HG02840 (cell line): ENCODE measurements around the gene CIAO1.
"Not testable (repeated sequence)": the region's sequence is repeated elsewhere in the genome, so short reads cannot be mapped to it uniquely, and the experiment has no call there.

Source experiments
- ATAC-seq: cut with Tn5 transposase; IDR thresholded peaks from one replicate; pipeline ENCODE4 v1.9.1; 2021; ENCODE audit warnings: mild to moderate bottlenecking, moderate library complexity, moderate number of reproducible peaks; ENCODE audit not compliant: unreplicated experiment, low FRiP score

Gene CIAO1

DNA sequence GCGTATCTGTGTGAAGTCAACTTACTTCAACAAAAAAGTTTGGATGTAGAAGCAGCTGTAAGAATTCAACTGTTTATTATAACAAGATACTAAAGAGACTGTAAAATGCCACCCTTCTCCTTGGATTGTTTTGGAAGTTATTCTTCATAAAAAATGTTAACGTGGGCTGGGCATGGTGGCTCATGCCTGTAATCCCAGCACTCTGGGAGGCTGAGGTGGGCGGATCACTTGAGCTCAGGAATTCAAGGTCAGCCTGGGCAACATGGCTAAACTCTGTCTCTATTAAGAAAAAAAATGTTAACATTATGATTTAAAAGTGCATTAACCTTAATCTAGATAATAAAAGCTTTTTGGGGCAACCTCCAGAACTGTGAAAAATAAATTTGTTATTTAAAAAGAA, 7.7 kb downstream of the CIAO1 start:
- ATAC-seq = no peak

DNA sequence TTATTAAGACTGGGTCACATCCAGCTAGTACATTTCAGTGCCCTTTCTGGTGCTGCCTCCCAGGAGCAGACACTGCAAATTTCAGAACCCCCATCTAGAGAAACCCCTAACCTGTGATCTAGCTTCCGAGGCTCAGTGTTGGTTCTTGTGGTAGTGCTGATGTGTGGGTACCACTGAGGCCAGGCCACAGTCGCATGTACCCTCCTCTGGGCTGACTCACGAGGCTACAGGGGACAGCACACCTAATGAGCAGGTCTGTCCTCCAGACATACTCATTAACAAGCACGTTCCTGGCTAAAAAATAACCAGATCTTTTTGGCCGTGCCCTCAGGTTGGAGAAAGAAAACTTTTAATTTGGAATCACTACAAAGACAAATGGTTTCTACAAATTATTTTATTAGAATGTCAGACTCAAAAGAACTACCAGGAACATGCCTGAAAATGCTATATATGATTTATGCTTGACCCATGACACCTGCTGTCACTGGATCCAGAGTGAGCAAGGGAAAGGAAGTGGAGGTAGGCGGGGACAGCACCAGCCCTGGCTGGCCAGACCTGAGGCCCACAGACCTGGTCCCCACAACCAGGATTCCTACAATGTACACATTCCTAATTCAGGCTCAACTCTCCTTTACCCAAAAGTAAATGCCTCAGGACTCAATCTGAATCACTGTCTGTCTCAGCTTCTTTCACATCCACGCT, 8.5 kb downstream of the CIAO1 start:
- ATAC-seq = no peak

DNA sequence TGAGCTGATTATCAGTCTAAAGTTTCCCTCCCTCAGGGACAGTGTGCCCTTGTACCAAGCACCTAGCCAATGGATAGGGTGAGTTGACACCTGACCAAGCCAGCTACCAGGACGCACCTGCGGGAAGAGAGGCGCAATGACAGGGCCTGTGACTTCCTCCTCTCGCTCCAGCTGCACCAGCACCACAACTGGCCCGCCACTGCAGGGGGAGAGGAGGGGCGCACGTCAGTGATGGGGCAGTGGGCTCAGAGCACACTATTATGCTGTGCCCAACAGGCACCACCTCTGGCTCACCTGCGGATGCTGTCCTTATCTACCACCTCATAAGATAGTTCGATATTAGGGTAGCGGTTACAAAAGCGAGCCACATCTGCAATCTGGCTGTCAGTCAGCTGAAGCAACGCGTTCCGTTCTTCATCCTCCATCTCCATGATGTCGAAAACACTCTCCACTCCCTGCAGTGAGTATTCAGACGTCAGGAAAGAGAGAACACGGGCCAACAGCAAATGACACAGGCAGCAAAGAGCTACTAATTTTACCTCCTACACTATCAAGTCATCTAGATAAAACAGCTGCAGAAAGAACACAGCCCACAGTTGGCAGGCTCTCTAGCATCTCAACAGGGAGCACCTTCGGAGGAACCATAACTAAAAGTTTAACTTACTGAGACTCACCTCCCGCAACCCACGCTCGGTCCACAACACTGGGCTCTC, 10.9 kb downstream of the CIAO1 start:
- ATAC-seq = no peak

DNA sequence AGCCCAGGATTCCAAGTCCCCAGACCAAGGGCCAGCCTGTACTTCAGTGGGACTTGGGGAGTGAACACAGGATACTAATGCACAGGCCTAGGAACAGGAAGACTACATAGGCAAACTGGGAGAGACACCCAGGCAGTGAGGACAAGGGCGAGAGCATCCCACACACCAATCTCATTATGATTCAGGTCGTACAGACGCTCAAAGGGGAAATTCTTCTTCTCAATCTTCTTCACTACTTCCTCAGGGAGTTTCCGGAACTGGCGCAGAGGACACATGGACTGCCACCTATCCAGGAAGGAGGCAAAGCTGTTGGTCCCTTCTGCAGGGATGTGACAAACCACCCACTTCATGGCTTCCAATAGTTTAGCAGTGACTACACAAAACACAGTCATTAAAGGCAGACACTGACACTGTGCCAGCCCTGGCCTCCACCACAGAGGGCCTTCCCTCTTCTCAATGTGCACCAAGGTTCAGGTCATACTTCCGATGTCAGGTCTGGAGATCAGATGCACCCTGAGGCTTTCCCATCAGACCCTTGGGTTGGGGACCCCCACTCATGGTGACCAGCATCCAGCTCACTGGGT, 21.3 kb downstream of the CIAO1 start:
- no peak for ATAC-seq

DNA sequence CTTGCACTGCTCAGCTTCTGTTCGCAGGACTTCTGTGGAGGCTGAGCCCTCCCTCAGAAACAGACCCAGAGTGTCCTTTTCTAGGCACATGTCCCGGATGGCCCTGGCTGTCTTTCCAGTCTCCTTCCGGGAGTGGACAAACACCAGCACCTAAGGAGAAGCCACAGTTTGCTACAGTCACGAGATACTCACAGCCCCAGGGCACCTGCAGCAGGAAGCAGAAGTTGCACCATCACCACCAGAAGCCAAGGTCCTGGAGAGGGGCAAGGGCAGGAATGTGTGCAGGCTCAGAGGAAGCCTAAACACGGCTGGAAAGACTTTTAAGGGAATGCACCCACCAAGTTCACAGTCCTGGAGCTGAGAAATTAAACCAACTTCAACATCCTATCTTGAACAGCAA, 25.7 kb downstream of the CIAO1 start:
- no peak for ATAC-seq

DNA sequence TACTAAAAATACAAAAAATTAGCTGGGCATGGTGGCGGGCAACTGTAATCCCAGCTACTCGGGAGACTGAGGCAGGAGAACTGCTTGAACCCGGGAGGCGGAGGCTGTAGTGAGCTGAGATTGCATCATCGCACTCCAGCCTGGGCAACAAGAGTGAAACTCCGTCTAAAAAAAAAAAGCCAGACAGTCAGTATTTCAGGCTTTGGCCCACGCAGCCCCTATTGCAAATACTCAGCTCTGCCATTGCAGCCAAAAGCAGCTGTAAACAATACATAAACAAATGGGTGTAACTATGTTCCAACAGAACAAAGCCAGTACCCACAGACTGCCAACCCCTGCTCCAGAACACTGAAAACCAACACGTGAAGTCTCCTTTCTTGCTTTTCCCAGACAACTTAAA, 28.2 kb downstream of the CIAO1 start:
- not testable (repeated sequence) for ATAC-seq

DNA sequence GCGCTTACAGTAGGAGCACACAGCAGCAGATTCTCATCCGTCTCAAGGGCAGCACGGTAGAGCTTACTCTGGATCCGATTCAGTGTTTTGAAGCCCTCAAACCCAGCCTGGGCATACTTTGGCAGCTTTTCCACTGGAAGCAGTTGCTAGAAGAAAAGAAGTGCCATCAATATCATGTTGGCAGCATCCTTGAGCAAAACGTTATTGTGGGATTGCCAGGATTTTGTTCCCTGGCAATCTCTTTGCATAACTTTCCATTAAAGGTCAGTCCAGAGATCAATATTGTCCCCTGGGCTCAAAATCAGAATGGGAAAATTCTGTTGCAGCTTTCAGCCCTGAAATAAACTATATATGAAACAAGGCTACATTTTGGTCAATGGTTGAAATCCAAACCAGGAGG, 30.9 kb downstream of the CIAO1 start:
- ATAC-seq = no peak

DNA sequence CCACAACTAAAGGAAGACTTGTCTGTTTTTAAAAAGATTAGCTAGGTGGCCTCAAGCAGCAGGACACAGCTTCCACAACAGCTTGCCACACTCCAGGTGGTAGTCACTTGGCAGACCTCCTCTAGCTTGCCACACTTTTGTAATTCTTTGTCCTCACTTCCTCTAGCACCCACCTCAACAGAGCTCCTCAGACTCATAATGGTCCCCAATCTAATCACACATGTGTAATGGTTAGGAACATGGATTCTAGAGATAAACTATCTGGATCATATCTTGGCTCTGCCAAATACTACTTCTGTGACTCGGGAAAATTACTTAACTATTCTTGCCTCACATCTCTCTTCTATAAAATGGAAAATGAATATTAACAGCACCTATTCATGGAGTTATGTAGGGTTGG, 35.8 kb downstream of the CIAO1 start:
- ATAC-seq = no peak

DNA sequence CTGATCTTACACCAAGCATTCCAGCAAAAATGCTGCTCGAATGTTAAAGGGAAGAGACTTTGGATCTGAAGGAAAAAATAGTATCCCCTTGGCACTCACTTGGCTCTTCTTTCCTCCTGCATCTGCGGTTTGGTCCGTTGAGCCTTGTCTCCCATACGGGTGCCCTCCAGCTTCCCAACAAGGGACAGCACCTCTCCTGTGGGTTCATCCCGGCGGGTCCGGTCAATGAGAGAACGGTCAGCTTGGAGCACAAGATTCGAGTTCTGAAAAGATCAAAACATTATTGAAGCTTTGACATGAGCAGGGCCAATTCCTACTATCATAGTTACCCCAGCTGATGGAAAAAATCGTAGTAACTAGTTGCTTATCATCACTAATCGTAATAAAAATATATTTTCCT, 38.6 kb downstream of the CIAO1 start:
- no peak for ATAC-seq

DNA sequence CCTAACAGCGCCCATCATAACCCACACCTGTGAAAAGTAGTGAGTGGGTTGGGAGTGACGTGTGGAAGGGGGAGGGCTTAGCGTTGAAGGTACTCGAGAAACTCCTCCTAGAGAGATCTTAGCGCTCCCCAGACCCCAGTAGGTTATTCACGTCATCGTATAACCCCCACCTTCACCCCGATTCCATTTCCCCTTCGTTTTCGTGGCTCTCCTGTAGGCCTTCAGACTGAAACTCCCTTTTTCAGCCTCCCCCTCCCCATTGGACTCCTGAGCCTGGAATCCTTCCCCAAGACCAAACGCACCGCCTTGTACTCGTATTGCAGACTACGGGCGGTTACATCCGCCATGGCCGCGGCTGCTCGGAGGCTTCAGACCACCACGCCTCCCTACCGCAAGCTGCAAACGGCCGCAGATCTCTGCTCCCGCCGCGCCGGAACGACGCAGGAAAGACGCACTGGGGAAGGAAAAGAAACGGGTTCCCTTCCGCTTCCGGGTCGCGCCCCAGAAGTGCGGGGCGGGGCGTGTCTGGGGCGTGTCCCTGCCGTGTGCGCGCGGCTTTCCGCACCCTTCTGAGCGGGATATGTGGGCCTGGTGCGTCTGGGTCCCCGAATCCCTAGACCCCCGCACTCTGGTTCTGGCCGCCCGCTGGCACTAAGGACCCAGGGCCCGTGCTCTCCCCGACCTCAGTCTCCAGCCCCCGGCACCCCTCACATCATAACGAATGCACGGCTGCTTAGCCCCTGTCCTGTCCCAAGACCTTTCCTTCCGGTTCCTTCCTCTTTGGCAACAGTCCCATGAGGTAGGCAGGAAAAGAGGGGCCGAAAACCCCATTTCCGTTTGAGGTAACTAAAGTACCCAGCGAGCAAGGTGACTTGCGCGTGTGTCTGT, 39.3 kb downstream of the CIAO1 start, which contains the start of gene SNRNP200:
TSS of gene SNRNP200 (minus strand) at position 456 of the 888 bp plus-strand sequence. CDS start at position 347, 109 bp downstream.
- peak; percentile 93 for ATAC-seq

DNA sequence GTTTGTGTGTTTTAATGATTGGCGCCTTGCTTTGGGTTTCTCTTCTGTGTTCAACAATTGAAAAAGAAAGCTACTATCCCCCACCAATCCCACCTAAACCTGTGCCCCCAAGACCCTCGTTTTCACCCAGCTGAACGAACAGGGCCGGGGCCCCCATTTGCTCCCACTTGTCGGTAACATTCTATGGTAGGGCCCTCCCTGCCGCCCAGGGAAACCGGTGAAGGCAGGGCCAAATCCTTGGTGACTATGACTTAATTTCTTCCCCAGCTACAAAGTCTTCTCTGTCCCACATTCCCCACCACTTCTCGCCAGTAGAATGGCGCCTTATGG, 39.9 kb downstream of the CIAO1 start:
- ATAC-seq = no peak

DNA sequence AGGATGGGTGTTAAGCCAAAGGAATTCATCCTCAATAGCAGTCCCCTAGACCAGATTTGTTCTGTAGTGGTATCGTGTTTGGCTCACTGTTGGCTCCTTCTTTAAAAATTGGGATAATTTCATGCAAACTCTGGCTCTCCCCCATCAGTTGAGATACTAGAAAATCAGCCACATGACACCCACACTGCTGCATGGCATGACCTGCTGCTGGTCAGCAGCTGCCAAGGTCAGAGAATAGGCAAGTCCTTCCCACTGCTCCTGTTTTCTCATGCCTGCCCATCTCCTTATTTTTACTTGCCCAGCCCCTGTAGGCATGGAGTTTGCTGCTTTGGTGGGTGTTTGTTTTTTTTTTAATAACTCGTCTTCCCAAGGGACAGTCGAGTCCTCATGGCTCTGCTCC, 40.3 kb downstream of the CIAO1 start:
- no peak for ATAC-seq

DNA sequence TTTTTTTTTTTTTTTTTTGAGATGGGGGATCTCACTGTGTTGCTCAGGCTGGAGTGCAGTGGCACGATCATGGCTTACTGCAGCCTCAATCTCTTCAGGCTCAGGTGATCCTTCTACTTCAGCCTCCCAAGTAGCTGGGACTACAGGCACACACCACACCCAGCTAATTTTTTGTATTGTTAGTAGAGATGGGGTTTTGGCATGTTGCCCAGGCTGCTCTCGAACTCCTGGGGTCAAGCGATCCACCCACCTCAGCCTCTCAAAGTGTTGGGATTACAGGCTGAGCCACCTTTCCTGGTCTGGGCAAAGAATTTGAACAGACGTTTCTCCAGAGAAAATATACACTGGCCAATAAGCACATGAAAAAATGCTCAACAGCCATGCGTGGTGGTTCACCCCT, 42.2 kb downstream of the CIAO1 start:
- ATAC-seq = no peak

DNA sequence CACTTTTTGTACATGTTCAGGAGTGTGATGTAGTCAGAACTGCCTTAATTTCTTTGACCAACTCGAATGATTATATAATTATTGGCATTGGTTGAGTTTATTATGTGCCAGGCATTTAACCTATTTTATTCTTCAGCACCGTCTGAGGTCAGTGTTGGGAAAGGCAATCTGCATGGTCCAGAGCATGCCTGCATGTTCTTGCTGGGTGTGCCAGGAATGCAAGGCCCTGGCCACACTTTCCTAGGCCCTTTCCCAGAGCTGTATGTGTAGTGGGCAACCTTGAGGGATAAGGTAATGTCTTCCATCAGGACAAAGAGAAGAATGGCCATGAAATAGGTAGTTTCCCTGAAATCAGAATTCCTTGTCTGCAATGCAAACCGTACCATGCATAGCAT, 49.0 kb downstream of the CIAO1 start:
- ATAC-seq = no peak

DNA sequence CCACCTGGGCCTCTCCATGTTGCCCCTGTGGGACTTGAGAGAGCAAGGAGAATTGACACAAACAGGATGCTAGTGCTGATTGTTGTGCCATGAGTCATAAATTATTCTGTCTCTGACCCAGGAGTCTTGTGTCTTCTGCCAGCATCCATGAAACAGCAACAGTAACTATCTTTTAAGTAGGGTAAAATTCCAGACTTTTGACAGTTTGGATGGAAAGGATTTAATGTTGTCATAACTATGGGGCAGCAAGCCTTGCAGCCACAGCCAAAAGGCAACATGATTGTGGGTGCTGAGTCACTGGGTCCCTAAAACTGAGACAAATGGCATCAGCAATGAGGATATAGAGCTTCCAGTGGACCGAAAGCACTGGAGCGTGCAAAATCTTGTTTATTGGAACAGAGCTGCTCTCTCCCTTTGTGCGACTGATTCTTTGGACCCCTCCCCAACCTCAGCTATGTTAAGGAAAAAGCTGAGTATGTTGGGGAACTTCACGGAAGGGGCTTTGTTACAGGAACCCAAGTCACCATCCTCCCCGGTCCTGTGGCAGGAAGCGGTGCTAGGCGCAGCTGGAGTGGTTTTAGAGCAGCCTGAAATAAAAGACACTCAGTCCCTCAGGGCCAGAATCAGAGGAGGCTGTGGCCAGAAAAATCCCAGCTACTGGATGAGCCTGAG, 49.5 kb downstream of the CIAO1 start:
- ATAC-seq = no peak

DNA sequence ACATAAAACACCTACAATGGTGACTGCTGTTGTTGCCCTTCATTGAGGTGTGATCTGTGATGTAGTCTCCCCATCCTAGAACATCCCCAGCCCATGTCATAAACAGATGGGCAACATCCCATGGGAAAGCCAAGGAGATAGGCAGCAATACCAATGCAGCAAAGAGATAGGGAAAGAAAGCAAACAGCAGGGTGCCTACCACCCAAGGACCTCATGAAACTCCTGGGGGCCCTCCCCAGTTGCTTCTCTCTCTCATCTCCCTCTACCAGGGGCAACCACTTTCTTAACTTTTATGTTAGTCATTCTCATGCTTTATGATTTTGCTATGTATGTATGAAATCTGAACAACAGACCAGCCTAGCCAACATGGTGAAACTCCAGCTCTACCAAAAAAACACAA, 51.0 kb downstream of the CIAO1 start:
- no peak for ATAC-seq

DNA sequence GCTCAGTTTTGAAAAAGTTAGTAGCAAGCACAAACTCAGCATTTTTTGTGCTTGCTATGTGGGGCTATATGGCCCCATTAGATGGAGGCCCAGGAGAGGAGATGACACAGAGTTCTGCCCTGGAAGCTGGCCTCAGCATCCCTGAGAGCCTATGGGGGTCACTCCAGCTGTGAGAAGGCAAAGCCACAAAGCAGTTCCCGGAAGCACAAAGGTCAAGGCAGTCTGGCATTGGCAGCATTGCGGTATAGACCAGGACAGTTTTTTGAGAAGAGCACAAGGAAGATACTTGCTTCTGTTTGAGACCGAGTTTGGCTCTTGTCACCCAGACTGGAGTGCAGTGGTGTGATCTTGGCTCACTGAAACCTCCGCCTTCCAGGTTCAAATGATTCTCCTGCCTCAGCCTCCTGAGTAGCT, 51.6 kb downstream of the CIAO1 start:
- no peak for ATAC-seq

DNA sequence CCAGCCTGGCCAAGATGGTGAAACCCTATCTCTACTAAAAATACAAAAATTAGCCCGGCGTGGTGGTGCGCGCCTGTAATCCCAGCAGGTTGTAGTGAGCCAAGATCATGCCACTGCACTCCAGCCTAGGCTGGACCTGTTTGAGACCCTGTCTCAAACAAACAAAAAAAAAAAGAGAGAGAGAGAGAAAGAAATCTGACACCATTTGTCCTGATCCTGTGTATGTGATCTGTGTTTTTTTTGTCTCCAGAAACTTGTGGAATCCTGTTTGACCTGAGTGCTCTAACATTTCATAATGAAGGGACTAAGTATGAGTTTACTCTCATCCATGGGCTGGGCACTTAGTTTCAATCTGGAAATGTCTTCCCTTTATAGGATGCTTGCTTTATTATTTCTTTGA, 52.7 kb downstream of the CIAO1 start:
- no peak for ATAC-seq

DNA sequence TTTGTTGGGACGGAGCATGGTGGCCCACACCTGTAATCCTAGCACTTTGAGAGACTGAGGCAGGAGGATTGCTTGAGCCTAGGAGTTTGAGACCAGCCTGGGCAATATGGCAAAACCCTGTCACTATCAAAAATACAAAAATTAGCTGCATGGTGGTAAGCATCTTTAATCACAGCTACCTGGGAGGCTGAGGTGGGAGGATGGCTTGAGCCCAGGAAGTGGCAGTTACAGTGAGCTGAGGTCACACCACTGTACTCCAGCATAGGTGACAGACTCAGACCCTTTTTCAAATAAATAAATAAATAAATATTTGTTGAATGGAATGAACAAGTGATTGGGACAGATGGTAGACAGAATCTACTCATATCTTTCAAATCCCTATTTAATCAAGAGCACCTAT, 53.4 kb downstream of the CIAO1 start:
- no peak for ATAC-seq

DNA sequence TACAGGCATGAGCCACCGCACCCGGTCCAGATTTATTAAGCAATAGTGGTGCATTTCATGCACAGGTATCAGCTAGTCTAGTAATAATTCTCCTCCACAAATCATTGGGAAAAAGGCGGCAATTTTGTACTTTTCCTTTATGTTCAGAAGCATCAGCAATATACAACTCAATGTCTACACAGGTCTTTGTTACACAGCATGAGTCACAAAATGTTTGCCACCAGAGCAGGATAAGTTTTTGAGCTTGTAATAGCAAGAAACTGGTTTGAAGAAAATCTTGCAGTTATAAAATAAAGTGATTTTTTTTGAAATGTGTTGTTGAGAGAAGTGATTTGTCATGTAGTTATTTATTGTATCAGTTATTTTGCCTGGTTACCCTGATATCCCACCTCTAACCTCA, 54.3 kb downstream of the CIAO1 start:
- ATAC-seq = no peak
